HepG2 (cell line): ENCODE data around the gene FAM228A.

Source experiments
- CTCF ChIP-seq: sonication (generic); formaldehyde crosslinking; IDR thresholded peaks from 2 replicates; pipeline ENCODE4 v1.5.0; 2020; ENCODE audit warnings: mild to moderate bottlenecking, missing genetic modification reagents, moderate library complexity
- EED ChIP-seq: sonication (generic); formaldehyde crosslinking; IDR thresholded peaks from 2 replicates; pipeline ENCODE4 v1.5.0; 2020; ENCODE audit warnings: mild to moderate bottlenecking, missing genetic modification reagents
- HIVEP1 ChIP-seq: sonication (generic); formaldehyde crosslinking; IDR thresholded peaks from 2 replicates; pipeline ENCODE4 v1.4.0; 2020; ENCODE audit warnings: mild to moderate bottlenecking, missing genetic modification reagents
- MAX ChIP-seq: IDR thresholded peaks from 2 replicates; pipeline ENCODE4 v1.6.1; 2012; ENCODE audit warnings: inconsistent platforms
- MAZ ChIP-seq, 2 experiments: sonication (generic) in 1 of 2; formaldehyde crosslinking in 1 of 2; IDR thresholded peaks; 2 replicates each; pipeline versions ENCODE4 v1.5.0 to v1.6.1; 2012 to 2020; ENCODE audit warnings: low read depth in 2 of 2, mild to moderate bottlenecking in 2 of 2, borderline replicate concordance in 1 of 2, improper control_type of control experiment in 1 of 2, low read length in 1 of 2, missing genetic modification reagents in 1 of 2, moderate library complexity in 1 of 2
- PHB2 ChIP-seq: fragments of 450-650 bp; IDR thresholded peaks from 2 replicates; pipeline ENCODE4 v1.6.1; 2018; ENCODE audit not compliant: partially characterized antibody
- POLR2A ChIP-seq, 2 experiments: IDR thresholded peaks; 2 replicates each; pipeline ENCODE4 v1.6.1; 2011; ENCODE audit warnings: low read depth in 2 of 2, low read length in 2 of 2, mild to moderate bottlenecking in 1 of 2, moderate library complexity in 1 of 2; ENCODE audit not compliant: insufficient read depth in 1 of 2
- POLR2AphosphoS5 ChIP-seq: IDR thresholded peaks from 2 replicates; pipeline ENCODE4 v1.6.1; 2012; ENCODE audit warnings: low read depth, low read length
- ZC3H4 ChIP-seq: sonication (generic); formaldehyde crosslinking; IDR thresholded peaks from 2 replicates; pipeline ENCODE4 v1.4.0; 2020; ENCODE audit warnings: missing genetic modification reagents, borderline replicate concordance
- ZNF3 ChIP-seq: IDR thresholded peaks from 2 replicates; pipeline ENCODE4 v1.7.0; 2017; ENCODE audit warnings: inconsistent platforms

- no peak for TF ChIP-seq HIVEP1 (CRISPR knock-in tag)
- no peak for TF ChIP-seq ZNF3 (CRISPR knock-in tag)
- TF ChIP-seq MAZ (IDR thresholded peaks at IDR 0.05; ENCODE audit: borderline replicate concordance, low read depth, low read length) = no peak
- no peak for TF ChIP-seq MAZ (CRISPR knock-in tag; IDR thresholded peaks at IDR 0.05; ENCODE audit: low read depth)
- TF ChIP-seq MAX = 0 out of 2 replicates have a peak, but pooled peaks have one; percentile 19
- TF ChIP-seq PHB2 = no peak
- no peak for TF ChIP-seq ZC3H4
- TF ChIP-seq POLR2AphosphoS5 = no peak
- no peak for TF ChIP-seq EED
- TF ChIP-seq CTCF (CRISPR knock-in tag) = no peak
- no peak for TF ChIP-seq POLR2A (IDR thresholded peaks at IDR 0.05; ENCODE audit: insufficient read depth in 1 of 2, low read depth in 2 of 2, low read length in 2 of 2)
Measured at GRCh38 chr2:24153478-24153877, 21.4 kb upstream of the FAM228A start.
